Measurements from ENCODE around the gene SPOP.

- TF ChIP-seq CTCF (IDR thresholded peaks at IDR 0.05; ENCODE audit: insufficient read depth, low read length, poor library complexity, severe bottlenecking) (no peak), EZH2phosphoT487 (conservative IDR thresholded peaks at IDR 0.05; ENCODE audit: low read length) (no peak)
Observed at GRCh38 chr17:49604314-49604869, 73.5 kb downstream of the SPOP start.

Data from SU-DHL-6 (cell line).